HCT116 (cell line): ENCODE results near the gene PCP4. TPM values are rescaled to one million over a fixed set of nuclear protein-coding genes. Genes with fewer than 3 reads are reported as not detected.

Source experiments
- ATAC-seq: fragments of 200-7000 bp; cut with Tn5 transposase; 2 replicates; pipeline ENCODE4 v1.9.1; 2020; ENCODE audit warnings: mild to moderate bottlenecking, moderate library complexity
- BruUV-seq: library from RNA; stranded (reverse); fragments of 400-500 nt; replicated peaks from 2 replicates; lab custom pipeline; 2021; lab: Mats Ljungman, UMichigan
- CTCF ChIA-PET: fragments of 300-600 bp; sonication (Branson Sonifier 250); formaldehyde crosslinking; loops from one replicate; lab custom pipeline; 2021; ENCODE audit warnings: antibody characterized with exemption; lab: Charles Lee
- POLR2A ChIA-PET: fragments of 300-600, 350-600 bp; sonication (Branson Sonifier 250); formaldehyde crosslinking; loops from one replicate; lab custom pipeline; 2021; ENCODE audit warnings: antibody characterized with exemption; lab: Charles Lee
- RAD21 ChIA-PET, 2 experiments: fragments of 300-600 bp; sonication (Branson Sonifier 250); formaldehyde crosslinking; loops; one replicate each; lab custom pipeline; 2023; ENCODE audit warnings: low total read pairs in 2 of 2; ENCODE audit not compliant: uncharacterized antibody in 2 of 2, unreplicated experiment in 2 of 2, low non-redundant PET in 1 of 2; lab: Charles Lee
- DNase-seq: peaks from one replicate; pipeline ENCODE4 v3.0.0-alpha.2; 2010; ENCODE audit warnings: low read depth, low spot score
- H2AFZ ChIP-seq: fragments of 200-600 bp; shearing (Covaris generic), sonication (generic); 2 replicates; pipeline ENCODE4 v1.6.1; 2017; ENCODE audit warnings: low read depth, mixed run types, mixed read lengths, antibody characterized with exemption, low read length; ENCODE audit not compliant: poor library complexity, severe bottlenecking
- H3K27ac ChIP-seq: 2 replicates; pipeline ENCODE4 v1.5.1; 2012; ENCODE audit warnings: low read depth, low read length
- H3K27me3 ChIP-seq: fragments of 200-600 bp; sonication (generic); 2 replicates; pipeline ENCODE4 v1.6.1; 2016; ENCODE audit warnings: mixed run types, low read length, mixed read lengths; ENCODE audit not compliant: insufficient read depth
- H3K36me3 ChIP-seq, 2 experiments: fragments of 200-500 bp in 1 of 2; fragments of 200-600 bp in 1 of 2; sonication (Bioruptor generic) in 1 of 2; sonication (generic) in 1 of 2; 2 replicates each; pipeline versions ENCODE4 v1.5.1 to v1.6.1; 2014 to 2016; ENCODE audit warnings: low read length in 2 of 2, inconsistent platforms in 1 of 2, mixed read lengths in 1 of 2, mixed run types in 1 of 2; ENCODE audit not compliant: insufficient read depth in 2 of 2, control insufficient read depth in 1 of 2
- H3K4me1 ChIP-seq, 2 experiments: fragments of 200-600 bp in 1 of 2; sonication (generic) in 1 of 2; 2 replicates each; pipeline versions ENCODE4 v1.5.1 to v1.6.1; 2012 to 2017; ENCODE audit warnings: low read length in 2 of 2, inconsistent platforms in 1 of 2, mild to moderate bottlenecking in 1 of 2, mixed read lengths in 1 of 2, mixed run types in 1 of 2, moderate library complexity in 1 of 2; ENCODE audit not compliant: insufficient read depth in 2 of 2, control insufficient read depth in 1 of 2
- H3K4me2 ChIP-seq: fragments of 200-600 bp; sonication (generic); 2 replicates; pipeline ENCODE4 v1.6.1; 2017; ENCODE audit warnings: mixed run types, low read length, mixed read lengths
- H3K4me3 ChIP-seq, 2 experiments: fragments of 200-600 bp in 1 of 2; sonication (generic) in 1 of 2; replicated peaks in 1 of 2; 2 replicates each; pipeline ENCODE4 v1.5.1; 2011 to 2016; ENCODE audit warnings: low read length in 2 of 2, control low read depth in 1 of 2, low read depth in 1 of 2, mild to moderate bottlenecking in 1 of 2, mixed read lengths in 1 of 2, mixed run types in 1 of 2
- H3K79me2 ChIP-seq: fragments of 200-600 bp; sonication (generic); 2 replicates; pipeline ENCODE4 v1.6.1; 2017; ENCODE audit warnings: mild to moderate bottlenecking, mixed run types, low read length, moderate library complexity, mixed read lengths; ENCODE audit not compliant: insufficient read depth
- H3K9ac ChIP-seq: fragments of 200-600 bp; sonication (generic); 2 replicates; pipeline ENCODE4 v1.6.1; 2016; ENCODE audit warnings: low read length, mixed read lengths
- H3K9me2 ChIP-seq: fragments of 200-600 bp; sonication (generic), shearing (Covaris generic); 2 replicates; pipeline ENCODE4 v1.6.1; 2017; ENCODE audit warnings: mixed run types, mild to moderate bottlenecking, moderate library complexity; ENCODE audit not compliant: insufficient read depth
- H3K9me3 ChIP-seq, 2 experiments: fragments of 200-500 bp in 1 of 2; fragments of 200-600 bp in 1 of 2; sonication (Bioruptor generic) in 1 of 2; sonication (generic) in 1 of 2; 2 replicates each; pipeline ENCODE4 v1.6.1; 2014 to 2017; ENCODE audit warnings: low read length in 2 of 2, mixed read lengths in 2 of 2, inconsistent platforms in 1 of 2, low read depth in 1 of 2, mild to moderate bottlenecking in 1 of 2, mixed run types in 1 of 2, moderate library complexity in 1 of 2; ENCODE audit not compliant: control insufficient read depth in 1 of 2, insufficient read depth in 1 of 2
- H4K20me1 ChIP-seq: fragments of 200-600 bp; sonication (generic), shearing (Covaris generic); 2 replicates; pipeline ENCODE4 v1.6.1; 2017; ENCODE audit warnings: mixed run types, mild to moderate bottlenecking, moderate library complexity; ENCODE audit not compliant: insufficient read depth
- CEBPB ChIP-seq: IDR thresholded peaks from 2 replicates; pipeline ENCODE4 v1.6.1; 2012; ENCODE audit warnings: low read depth
- SIN3A ChIP-seq: IDR thresholded peaks from 2 replicates; pipeline ENCODE4 v1.6.1; 2012; ENCODE audit warnings: low read depth
- ZNF274 ChIP-seq: fragments of 200-500 bp; sonication (Bioruptor generic); IDR thresholded peaks from 2 replicates; pipeline ENCODE4 v1.6.1; 2014; ENCODE audit warnings: mild to moderate bottlenecking, low read depth, low read length, inconsistent platforms
- intact Hi-C: fragments of 100-400 bp; cut with micrococcal nuclease; formaldehyde crosslinking; loops from 2 replicates; pipeline ENCODE4 v1.10.0; 2022
- total RNA-seq: library from RNA; stranded (reverse); gene quantifications from one replicate; pipeline ENCODE4 v1.2.1, GENCODE V29; 2021; ENCODE audit not compliant: unreplicated experiment
- TF ChIP-seq, protein P1 (sequence below): IDR thresholded peaks from 2 replicates; pipeline ENCODE4 v1.6.1; 2011; ENCODE audit warnings: mild to moderate bottlenecking, low read length, moderate library complexity; ENCODE audit not compliant: insufficient replicate concordance; ENCODE audit errors: extremely low read depth
- TF ChIP-seq, protein P2 (sequence below): IDR thresholded peaks from 2 replicates; pipeline ENCODE4 v1.6.1; 2012

PCP4 gene
- total RNA-seq, 1 experiment from 2014 or later = not detected

DNA sequence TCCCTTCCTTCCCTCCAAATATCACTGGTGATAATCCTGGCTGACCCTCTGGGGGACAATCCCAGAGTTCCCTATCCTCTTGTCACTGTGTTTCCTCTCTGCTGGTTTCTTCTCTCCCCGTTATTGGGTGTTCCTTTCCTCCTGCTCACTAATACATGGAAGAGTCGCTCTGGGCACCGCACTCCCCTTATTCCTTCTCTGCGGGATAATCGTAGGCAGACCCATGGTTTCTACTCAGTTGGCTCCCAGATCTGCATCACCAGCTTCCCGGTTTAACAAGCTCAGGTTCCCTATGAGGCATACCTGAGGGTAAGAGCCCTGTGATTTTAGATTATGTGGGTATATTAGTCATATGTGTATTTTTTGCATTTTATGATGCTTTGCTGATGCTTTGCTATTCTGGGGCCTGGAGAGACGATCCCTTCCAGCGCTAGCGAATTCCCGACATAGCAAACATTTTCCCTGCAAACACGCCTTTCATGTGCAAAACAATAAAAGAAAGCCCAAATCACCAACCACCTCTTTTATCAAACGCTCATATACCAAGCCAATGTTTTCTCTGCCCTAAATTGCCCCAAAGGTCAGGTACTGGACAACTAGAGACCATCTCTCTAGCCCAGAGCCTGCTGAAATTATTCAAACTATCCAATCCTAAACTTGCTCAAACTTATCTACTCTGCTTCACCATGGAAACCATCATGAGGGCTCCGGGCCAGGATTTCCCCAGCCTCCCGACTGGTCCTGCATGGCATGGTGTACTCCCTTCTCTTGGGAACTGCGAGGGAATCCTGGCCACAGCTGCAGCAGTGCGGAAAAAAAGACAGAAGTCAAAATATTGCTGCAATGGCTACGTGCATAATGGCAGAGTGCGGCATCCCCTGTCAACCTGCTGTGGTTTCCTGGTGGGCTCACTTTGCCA is 84.2 kb downstream of the PCP4 start:
- BruUV-seq = no TSS peak
- POLR2A ChIA-PET = no interaction called here

More for the DNA sequence above, 84.2 kb downstream of the PCP4 start:
- Histone ChIP-seq H3K4me1 (no peaks in the 10 kb centered on the region), H3K4me2 (no peak overlapping the region), H3K9ac (no peak overlapping the region), H3K36me3 (no peaks in the 10 kb centered on the region), H3K27me3 (no peaks in the 10 kb centered on the region), H3K27ac (no peak overlapping the region), H2AFZ (no peak overlapping the region), H3K9me3 (peaks cover 0 to 24% of the 10 kb centered on the region in 2 experiments; a peak in 1 of 4 replicates), H4K20me1 (no peaks in the 10 kb centered on the region), H3K79me2 (no peaks in the 10 kb centered on the region), H3K4me3 (no peak overlapping the region), H3K9me2 (no peaks in the 10 kb centered on the region)
- CTCF ChIA-PET = no interaction called here
- TF ChIP-seq, protein P1, sequence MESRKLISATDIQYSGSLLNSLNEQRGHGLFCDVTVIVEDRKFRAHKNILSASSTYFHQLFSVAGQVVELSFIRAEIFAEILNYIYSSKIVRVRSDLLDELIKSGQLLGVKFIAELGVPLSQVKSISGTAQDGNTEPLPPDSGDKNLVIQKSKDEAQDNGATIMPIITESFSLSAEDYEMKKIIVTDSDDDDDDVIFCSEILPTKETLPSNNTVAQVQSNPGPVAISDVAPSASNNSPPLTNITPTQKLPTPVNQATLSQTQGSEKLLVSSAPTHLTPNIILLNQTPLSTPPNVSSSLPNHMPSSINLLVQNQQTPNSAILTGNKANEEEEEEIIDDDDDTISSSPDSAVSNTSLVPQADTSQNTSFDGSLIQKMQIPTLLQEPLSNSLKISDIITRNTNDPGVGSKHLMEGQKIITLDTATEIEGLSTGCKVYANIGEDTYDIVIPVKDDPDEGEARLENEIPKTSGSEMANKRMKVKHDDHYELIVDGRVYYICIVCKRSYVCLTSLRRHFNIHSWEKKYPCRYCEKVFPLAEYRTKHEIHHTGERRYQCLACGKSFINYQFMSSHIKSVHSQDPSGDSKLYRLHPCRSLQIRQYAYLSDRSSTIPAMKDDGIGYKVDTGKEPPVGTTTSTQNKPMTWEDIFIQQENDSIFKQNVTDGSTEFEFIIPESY = no peak
- TF ChIP-seq ZNF274 (no peak), CEBPB (no peak), SIN3A (no peak)
- TF ChIP-seq, protein P2, sequence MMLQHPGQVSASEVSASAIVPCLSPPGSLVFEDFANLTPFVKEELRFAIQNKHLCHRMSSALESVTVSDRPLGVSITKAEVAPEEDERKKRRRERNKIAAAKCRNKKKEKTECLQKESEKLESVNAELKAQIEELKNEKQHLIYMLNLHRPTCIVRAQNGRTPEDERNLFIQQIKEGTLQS = no peak
- ATAC-seq (no peak), DNase-seq (no peak)
- RAD21 ChIA-PET = no interaction called here
- intact Hi-C loops = no loop called here
